ENCODE measurements around the gene LEF1.
A peak's percentile ranks its signal among the peaks of the same experiment; 100 is the strongest.

The LEF1 gene
- total RNA-seq: 190 to 466 (median 234) reads per million in 4 donors

DNA sequence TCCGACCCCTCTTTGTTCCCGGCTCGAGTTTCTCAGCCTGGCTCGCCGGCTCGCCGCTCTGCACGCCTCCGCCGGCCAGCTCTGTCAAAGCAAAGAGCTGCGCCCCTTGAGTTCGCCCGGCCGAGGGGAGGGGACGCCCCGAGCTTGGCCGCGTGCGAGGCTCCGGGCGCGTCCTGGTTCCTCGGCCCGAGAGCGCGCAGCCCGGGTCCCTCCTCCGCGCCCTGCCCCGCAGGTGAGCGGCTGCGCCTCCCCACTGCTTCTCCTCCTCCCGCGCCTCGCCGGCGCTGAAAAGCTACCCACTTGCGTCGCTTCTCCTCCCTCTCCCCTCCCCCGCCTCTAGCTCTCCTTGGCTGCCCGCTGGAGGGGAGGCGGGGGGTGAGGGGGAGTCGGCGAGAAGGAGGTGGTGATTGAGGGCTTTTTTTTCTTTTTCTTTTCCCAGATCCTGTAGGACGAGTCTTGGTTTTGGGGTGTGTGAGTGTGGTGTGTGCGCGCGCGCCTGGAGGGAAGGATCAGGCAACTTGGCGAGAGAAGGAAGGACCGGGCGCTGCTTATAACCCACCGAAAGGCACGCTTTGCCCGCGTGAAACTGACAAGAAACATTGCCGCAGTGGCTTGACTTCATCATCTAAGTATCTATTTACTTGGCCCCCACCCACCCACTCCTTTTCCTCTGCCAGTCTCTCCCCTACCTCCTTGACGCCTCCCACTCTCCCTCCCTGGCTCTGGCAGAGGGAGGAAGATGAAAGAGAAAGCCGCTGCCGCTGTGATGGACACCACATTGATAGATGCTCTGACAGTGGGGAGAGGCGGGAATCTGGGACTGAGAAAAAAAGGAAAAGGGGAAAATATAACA, at the start of gene LEF1:
LEF1 (minus strand) TSS at position 262 of the 853 bp plus-strand sequence. CDS start 1,165 bp downstream, outside the sequence.
- peak in 4 of 5 donors; percentile 48 to 77 (median 62) for DNase-seq

DNA sequence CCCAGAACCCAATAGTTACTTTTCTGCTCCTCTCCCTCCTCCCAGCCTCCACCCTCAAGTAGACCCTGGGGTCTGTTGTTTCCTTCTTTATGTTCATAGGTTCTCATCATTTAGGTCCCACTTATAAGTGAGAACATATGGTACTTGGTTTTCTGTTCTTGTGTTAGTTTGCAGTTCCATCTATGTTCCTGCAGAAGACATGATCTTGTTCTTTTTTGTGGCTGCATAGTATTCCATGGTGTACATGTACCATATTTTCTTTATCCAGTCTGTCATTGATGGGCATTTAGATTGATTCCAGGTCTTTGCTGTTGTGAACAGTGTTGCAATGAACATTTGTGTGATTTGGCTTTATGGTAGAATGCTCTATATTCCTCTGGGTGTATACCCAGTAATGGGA, 47.8 kb upstream of the LEF1 start:
- DNase-seq: no peak

DNA sequence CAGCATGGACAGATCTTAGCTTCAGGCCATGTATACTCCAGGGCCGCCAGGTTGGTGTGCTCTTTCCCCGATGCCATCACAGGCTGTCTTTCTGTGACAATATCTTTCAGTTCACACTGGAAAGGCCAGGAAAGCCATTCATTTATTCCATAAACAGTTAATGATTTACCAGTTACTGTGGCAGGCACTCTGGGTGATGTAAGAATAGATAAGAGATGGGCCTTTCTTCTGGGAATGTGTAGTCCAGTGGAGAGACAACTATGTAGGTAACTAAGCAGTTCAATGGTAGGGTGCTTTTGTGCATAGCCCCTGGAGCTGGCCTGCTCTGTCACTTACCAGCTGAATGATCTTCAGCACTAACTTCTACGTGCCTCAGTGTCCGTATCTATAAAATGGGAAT, 46.3 kb upstream of the LEF1 start:
- DNase-seq: no peak

DNA sequence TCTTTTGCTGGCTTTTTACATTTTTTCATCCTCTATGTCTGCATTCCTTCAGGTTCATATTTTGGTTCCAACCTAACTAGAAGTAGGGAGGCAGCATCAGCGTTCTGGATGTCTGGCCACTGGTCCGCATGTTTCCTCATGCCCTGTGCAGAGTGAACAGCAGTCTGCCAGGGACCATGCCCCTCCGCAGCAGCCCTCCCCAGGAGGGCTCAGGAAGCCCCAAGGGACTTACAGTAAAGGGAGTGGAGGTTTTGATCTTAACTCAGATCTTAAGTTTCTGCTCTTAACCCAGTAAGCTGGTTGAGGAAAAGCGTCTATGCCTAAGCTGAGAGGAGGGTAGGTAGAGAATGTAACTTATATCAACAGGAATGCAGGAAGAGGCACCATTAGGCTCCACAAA, 45.0 kb upstream of the LEF1 start:
- DNase-seq: no peak

DNA sequence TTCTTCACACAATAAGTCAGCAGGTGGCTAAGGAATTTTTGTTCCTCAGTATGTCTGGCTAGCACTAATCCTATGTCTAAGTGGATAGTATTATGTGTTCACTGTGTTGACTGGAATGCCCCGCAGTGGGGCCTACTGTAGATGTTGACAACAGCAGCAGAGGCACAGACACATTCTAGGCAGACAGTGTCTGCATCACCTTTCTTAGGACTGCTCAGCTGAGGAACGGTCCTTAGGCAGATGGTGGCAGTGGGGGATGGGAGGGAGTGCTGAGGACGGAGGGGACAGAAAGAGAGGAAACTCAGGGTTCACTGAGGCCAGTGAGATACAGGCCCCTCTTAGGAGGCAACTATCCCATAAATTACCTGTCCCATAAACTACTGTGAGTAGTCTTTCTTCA, 44.6 kb upstream of the LEF1 start:
- DNase-seq: no peak

DNA sequence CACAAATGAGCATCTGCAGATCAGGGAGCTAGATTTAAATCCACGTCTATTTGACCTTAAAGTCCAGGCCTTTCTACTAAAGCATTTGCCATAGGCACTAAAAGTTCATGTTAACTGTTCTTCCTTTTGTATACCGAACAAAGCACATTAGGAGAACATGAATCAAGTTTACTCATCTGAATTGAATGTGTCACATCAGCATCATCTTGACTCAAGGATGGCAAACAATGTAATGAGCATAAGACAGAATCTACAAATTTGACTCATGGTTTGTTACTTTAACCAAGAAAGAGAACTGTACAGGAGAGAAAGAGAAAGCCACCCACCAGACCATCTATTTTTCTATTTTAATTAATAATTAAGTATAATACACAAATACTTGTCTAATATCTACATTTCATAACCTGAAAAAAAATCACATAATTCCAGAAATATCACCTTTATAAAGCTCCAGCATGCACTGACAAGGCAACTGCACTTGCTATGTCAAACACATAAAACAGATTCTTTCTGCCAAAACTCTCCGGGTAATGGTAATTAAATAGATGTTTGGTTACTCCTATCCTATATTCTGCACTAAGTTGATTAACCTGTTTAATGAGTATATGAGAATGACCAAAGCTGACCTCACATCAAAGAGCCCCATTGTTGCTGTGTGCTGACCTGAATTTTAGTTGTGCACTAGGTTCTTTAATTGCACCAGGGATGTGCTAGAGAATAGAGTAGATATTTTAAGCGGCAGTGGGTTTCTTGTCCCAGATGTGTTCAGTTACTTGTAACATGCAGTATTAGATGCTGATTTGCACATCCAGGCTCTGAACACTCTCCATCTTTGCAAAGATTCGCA, 42.5 kb upstream of the LEF1 start:
- no peak for DNase-seq

DNA sequence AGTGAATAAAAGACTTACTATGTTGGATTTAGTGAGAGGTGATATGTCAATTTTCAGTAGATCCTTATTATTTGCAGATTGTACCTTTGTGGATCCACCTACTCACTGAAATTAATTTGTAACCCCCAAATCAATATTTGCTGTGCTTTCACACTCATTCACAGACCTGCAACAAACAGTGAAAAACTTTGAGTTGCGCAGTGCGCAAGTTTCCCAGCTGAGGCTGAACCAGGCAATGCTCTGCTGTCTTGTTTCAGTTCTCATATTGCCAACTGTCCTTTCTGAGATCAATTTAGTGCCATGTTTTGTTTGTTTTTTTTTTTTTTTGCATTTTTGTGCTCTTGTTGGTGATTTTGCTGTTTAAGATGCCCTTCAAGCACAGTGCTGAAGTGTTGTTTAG, 40.8 kb upstream of the LEF1 start:
- no peak for DNase-seq

DNA sequence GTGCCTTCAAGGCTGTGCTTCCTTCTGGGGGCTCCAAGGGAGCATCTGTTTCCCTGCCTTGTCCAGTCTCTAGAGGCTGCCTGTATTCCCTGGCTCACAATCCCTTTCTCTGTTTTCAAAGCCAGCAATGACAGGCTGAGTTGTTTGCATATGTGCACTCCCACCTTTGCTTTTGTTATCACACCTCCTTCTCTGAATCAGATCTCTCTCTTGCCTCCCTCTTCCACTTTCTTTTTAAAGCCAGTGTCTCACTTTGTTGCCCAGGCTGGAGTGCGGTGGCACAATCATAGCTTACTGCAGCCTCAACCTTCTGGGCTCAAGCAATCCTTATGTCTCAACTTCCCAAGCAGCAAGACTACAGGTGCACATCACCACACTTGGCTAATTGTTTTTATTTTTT, 37.1 kb upstream of the LEF1 start:
- no peak for DNase-seq

DNA sequence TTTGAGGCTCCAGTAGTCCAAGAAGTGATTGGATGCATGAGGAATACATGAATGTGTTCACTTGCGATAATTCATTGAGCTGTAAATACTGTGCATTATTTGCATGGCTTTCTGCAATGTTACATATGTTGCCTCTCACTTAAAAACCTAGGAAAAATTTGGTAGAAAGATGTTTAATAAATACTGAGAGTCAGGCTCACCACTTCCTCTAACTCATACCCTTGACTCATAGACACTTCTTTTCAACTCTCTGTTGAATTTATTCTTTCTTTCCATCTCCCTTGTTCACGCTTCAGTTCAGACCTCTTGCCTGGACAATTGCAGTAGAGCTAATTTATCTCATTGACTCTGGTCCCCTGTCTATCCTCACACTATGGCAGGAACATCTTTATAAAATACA, 35.8 kb upstream of the LEF1 start:
- no peak for DNase-seq

DNA sequence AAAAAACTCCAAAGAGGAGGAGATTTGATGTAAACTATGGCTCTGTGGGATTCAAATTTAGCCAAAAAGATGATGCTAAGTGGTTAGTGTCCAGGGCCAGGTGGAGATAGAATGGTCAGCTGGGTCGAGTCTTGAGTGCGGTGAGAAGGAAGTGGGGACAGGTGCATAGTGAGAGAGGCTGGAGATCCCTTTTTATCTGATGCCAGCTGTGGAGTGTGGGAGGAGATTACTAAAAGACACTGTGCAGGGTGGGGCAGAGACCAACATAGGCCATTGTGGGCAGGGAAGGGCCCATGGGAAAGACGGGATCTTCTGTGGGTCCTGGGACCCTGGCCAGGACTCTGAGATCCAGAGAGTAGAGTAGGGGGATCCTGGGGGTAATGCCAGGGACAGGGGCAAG, 34.6 kb upstream of the LEF1 start:
- DNase-seq: no peak

DNA sequence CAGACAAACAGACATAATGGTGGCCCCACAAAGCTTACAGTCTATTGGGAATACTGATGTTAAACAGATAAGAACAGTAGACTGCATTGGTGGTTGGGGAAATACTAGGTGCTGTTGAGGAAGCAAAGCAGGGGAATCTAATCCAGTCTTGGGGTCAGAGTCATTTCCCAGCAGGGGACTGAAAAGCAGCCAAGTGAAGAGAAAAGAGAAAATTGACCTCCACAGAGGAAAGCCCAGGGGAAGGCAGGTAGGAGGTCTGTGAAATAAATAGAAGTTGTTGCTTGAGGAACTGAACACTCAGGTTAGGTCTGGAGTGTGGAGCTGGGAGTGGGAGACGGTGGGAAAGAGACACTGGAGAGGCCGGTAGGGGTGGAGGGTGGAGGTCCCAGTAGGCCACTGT, 33.0 kb upstream of the LEF1 start:
- DNase-seq: no peak

DNA sequence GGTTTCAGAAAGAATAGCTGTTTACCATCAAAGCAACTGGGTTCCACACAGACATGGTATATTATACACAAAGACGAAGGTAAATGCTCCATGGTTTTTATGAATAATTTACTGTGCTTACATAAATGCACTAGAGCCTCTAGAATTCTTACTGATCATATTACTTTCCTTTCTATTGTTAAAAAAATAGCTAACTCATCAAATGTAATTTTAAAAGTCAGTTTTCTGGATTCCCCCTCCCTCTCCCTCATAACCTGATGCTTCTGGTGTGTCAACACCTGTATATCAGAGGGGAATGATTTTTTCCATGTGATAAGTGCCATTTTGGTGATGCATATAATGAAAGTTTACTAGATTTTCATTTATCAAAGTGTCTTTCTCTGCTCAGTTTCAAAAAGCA, 31.1 kb upstream of the LEF1 start:
- no peak for DNase-seq

DNA sequence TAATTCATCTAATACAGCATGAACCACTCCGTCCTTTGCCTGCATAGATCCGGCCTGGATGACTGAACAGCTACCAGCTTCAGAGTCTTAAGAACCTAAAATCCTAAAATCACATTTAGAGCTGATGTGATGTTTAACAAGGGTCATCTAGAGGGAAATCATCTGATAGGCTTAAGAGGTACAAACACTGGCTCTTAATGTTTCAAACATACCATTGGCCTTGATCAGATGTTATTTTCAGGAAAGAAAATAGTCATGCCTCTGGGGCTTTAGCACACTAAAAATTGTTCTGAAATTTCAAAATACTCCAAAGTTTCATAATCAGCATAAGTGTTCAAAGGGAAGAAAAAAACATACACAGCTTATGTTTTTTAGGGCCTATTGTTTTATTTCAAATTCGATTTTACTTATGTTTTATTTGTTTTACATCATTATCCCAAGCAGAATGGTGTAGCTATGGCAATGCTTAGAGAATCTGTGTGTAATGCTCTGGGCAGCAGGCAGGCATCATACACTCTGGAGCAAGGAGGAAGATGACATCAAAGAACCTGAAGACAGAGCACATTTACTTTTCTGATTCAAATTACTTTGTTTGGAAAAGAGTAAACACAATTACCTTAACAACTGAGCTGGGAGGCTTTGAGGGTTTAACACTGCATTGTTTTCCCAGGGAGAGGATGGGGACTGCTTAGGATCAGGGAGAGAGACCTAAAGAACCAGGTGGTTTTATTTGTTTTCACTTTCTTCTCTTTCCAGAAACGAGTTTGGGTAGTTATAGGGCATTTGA, 25.3 kb upstream of the LEF1 start:
- DNase-seq: no peak

DNA sequence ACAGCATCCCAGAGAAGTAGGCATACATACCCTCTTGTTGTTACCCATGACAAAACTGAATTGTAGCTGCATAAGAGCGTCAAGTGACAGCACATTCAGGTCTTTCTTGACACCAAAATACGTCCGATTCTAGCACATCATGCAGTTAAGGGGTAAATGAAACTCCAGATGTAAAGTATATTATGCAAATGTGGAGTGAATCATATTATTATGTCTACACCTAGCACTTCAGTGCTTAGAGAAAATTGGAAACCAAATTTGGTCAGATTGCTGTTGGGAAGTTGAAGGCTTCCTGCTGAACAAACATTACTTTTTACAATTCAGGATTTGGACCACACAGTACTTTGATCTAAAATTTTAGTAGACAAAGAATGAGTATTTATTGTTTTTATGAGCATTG, 24.2 kb upstream of the LEF1 start:
- DNase-seq: no peak

DNA sequence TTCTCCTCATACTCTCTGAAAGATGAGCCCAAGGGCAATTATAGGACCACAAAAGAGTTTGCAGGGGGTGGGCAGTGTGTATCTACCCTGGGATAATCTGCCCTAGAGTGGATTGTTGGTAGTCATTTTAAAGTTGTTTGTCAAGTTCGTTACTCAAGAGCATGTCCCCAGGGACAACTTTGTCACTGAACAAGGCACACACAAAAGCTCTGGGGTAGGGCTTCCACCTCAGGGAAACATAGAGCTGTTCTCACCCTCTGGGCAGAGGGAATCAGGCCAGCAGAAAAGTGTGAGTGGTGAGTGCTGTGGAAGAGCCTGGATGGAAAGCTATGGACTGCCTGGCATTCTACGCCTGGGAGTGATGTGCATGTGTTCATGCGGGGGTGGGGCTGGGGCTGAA, 23.3 kb upstream of the LEF1 start:
- DNase-seq: no peak

DNA sequence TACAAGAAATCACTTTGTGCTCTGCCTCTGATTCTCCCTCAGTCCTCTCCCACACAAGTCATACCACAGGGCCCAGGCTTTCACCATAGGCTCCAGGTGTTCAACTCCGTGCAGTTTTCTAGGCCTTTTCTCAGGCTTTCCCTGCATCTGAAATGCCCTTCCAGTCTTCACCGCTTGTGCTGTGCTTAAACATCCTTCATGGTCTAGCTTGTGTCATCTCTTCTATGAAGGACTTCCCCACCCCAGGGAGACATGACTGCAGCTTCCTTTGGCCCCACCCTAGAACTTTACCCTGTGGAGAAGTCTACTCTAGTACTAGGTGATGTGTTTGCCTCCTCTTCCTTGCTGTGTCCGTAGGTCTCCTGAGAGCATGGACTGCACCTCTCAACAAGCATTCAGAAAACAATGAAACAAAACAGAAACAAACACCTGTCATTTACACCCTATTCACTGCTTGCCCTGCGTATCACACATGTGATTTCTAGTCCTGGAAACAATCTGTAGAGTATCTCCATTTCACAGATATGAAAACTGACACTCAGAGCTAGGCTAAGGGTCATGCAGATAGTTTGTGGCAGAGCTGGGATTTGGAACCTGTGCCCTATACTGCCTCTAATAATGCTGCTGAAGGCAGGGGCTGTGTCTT, 22.7 kb upstream of the LEF1 start:
- no peak for DNase-seq

DNA sequence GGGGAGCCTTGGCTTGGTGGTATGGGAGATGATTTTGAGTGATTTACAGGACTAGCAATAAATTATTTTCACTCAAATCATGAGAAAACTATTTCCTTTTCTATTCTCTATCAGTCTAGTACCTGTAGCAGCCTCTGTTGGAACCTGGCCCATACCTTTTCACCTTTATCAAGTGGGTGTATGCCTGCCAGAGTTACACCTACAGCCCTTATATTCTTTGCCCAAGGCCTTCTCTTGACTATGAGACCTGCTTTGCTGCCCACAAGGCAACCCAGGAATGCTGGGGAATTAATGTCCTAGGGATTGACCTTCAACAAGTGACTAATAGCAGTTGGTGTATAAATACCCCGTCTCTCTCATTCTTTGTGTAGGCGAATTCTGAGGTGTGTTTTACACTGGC, 20.0 kb upstream of the LEF1 start:
- DNase-seq: no peak

DNA sequence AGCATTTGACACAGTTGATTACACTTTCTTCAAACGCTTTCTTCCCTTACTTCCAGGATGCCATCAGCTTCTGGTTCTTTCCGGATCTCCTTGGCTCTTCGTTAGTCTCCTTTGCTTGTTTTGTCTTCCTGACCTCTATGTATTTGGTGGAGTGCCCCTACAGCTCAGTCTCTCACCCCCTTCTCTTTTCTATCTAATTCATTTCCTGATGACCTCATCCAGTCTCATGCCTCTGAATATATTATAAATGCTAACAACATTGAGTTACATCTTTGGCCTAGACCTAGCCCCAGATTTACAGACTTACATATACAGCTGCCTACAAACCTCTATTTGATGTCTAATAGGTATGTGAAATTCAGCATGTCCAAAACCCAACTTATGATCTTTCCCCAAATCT, 16.5 kb upstream of the LEF1 start:
- no peak for DNase-seq

DNA sequence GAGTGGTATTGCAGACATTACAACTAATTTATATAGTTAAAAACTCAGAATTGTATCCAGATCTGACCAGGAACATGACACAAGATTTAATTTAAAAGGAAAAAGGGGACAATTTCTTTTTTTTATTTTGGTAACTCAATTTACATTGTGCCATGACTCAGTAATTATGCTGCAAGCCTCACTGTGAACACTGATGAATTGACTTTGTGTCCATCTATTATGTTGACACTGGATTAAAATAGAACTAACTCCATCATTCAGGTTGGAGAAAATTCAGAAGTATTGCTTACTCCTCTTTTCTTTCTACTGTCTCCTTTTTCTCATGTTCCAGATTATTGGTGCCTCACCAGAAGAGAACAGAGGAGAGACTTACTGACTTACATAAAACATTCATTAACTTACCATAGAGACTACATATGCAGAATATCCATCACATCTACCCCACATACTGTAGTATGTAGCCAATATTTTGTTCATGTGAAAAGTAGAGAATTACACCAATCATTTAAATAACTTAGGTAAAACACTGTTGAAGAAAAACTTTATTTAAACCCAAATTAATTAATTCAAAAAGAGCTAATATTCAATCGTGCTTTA, 15.8 kb upstream of the LEF1 start:
- no peak for DNase-seq

DNA sequence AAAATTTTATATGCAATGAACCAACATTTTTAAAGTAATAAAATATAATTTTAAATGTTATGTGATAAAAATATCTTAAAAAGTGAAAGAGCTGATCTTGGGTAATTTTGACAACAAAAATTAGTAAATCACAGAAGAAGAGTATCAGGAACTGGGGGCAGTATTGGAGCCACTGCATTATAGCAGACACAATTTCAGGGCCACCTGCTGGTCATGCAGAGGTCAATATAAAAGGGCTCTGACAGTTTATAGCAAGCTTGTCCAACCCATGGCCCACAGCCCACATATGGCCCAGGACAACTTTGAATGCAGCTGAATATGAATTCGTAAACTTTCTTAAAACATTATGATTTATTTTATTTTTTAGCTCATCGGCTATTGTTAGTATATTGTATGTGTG, 13.0 kb upstream of the LEF1 start:
- DNase-seq: no peak

DNA sequence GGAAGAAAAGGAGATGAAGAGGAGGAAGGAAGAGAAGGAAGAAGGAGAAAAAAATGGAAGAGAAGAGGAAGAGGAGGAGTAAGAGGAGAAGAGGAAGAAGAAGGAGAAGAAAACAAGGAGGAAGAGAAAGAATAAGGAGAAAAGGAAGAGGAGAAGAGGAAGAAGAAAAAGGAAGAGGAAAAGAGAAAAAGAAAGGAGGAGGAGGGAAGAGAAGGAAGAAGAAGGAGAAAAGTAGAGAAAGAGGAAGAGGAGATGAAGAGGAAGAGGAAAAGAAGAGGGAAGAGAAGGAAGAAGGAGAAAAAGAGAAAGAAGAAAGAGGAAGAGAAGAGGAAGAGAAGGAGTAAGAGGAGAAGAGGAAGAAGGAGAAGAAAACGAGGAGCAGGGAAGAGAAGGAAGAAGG, 11.8 kb upstream of the LEF1 start:
- no peak for DNase-seq

DNA sequence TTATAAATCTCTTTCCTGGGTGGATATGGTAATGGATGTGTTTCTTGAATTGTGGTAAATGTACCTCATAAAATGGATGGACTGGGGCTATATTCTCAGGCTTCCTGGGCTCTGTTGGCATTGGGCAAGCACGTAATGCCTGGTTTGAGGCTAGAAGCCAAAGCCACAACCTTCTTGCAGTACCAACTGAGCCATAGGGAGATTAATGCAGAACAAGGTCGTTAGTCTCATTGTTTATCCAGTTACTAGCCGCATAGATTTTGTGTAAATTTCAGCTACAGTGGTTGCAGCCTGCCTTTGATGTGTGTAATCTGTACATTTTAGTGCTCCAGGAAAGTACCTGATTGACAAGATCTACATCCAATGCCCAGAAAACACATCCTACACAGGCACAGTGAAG, 7.2 kb upstream of the LEF1 start:
- no peak for DNase-seq

All from T-helper 1 cell (primary cell).